ENCODE results near the gene CTSO.
"Not testable (repeated sequence)": the region's sequence is repeated elsewhere in the genome, so short reads cannot be mapped to it uniquely, and the experiment has no call there.

Gene CTSO

DNA sequence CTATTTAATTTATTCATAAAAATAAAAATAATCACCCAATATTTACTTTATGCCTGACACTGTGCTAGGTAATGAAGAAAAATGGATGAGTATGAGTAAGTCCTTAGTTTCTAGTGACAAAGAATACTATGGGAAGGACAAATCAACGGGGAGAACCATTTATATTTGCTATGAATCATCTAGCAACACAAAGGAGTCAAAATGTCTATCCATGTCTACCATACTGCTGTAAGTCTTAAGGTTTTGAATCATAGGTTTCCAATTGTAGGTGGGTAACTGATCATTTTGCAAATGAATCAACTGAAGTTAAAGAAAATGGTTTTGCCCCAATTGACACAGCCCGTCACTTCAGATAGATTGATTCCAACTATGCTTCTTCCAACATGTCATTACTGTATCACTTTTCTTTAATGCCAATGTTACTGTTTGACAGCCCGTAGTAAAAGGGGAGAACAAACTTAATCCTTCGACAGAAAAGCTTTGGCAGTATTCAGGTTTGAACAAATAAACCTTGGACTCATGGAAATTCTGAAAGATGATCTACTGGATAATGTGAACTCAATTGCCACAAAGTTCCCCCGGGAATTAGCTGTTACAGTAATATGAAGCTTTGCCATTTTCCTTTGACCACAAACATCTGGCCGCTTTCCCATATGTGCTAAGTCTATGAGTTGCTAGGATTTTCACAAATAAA lies 47.0 kb downstream of the CTSO start:
- no peak for DNase-seq (ENCODE audit: low read depth)

DNA sequence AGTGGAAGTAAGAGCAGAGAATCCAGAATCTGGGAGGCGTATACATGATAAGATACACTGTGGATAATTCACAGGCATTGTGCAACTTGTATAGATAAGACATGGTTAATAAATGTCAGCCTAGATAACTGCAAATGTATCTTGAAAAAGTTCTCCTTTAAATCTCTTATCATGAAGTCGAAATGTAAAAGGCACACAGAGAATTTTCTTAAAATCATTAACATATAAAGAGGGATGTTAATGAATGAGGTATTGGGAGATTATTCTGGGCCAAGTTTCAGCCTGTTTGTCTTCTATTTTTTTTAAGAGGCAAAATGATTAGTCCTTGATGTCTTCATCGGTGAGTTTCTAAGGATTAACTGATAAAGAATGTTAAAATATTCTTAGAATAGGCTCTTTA lies 49.3 kb downstream of the CTSO start:
- no peak for DNase-seq (ENCODE audit: low read depth)

DNA sequence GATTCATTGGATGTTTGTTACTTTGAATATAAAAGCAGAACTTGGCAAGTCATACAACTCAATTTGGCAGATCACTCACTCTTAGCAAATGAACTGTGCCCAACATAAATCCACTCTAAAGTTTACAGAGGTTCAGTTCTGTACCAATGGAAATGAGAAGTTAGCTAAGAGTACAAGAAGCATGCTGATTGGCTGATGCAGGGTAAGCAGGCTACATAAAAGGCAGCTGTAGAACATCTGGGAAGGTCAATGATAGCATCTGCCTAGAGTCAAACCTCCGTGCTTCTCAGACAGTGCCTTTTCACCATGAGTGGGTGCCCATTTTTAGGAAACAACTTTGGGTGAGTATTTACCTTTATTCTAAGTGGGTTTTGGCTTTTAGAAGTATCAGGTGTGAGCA lies 50.2 kb downstream of the CTSO start, which contains the start of gene TDO2:
Gene TDO2 (plus strand): TSS at position 244 of the 400 bp plus-strand sequence. CDS start 63 bp downstream, at position 307.
- DNase-seq (ENCODE audit: low read depth): no peak

DNA sequence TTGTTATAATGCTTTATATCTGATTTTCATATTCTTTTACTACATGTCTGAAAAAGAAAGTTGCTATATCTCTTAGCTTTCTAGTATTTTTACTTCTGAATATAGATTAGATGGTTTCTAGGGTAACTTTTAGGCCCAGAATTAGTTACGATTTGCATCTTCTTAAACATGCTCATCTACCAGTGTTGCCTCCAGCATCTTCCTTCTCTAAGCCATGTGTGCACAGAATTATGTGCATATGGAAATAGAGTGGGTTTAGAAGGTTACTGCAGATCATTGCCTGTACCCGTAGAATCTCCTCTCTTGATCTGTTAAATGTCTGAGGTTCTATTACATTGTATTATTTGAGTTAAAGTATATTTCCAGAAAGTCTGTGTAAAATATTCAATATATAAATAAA lies 52.7 kb downstream of the CTSO start:
- DNase-seq (ENCODE audit: low read depth): no peak

DNA sequence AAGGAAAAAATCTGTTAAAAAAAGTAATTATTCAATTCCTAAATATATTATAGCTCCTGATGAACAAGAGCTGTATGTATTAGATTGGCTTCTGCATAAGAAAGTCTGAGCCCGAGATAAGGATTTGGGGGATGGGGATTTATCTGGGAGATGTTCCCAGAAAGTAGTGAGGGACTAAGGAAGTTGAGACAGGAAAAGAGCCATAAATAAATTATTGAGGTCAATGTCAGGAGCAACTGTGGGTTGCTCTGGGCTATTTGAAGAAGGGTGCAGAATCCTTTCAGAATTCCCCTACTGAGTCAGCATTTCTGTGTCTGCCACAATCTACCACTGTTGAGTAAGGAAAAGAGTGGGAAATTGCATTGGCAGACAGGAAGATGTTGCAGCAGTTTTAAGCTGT lies 53.3 kb downstream of the CTSO start:
- no peak for DNase-seq (ENCODE audit: low read depth)

DNA sequence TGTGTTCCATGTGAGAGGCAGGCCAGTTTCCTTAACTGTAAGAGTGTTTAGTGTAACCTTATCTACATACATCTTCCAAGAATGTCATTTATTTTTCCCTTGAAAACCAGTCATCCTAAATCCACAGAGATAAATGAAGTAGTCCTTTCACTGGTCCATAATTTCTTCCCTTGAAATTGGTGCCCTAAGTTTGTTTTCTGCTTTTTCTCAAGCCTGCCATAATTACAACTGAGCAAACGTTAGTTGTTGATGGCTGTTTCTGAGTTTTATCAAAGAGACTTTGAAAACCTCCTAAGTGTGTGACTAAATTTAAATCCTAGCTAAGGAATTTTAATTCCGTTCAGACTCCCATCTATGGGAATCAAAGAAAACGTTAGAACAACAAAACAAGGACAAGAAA lies 53.8 kb downstream of the CTSO start:
- DNase-seq (ENCODE audit: low read depth): no peak

DNA sequence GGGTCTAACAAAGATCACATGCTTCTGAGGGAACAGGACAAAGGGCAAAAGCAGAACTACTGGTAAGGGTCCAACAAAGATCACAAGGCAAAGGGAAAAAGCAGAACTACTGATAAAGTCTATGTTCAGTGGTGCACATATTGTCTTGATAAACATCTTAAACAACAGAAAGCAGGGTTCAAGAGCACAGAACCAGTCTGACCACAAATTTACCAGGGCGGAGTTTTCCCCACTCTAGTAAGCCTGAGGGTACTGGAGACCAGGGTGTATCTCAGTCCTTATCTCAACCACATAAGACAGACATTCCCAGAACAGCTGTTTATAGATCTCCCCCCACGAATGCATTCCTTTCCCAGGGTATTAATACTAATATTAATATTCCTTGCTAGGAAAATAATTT lies 55.3 kb downstream of the CTSO start:
- DNase-seq (ENCODE audit: low read depth): not testable (repeated sequence)

DNA sequence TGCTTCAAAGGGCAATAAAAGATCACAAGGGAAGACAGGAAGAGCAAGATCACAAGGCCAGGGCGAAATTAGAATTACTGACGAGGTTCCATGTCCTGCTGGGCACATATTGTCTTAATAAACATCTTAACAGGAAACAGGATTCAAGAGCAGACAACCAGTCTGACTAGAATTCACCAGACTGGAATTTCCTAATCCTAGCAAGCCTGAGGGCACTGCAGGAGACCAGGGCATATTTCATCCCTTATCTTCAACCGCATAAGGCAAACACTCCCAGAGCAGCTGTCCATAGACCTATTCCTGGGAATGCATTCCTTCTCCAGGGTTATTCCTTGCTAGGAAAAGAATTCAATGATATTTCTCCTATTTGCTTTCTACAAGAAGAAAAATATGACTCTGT lies 62.6 kb downstream of the CTSO start:
- no peak for DNase-seq (ENCODE audit: low read depth)

DNA sequence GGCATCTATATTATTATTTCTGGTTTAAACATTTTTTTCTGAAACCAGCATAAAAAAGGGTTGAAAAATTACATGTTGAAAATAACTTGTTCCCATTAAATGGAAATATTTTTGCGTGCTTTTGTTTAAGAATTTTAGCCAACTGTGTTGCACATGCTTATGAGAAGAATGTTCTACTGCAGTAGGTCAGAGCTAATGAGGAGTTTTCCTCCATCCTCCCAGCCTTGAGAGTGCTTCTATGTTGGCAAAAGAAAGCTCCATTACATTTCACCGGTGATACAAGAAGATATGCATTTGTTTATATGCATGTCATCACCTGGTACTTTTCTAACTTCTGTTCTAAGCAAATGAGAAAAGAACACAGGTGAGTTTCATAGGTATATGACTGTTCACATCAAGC lies 63.7 kb downstream of the CTSO start:
- no peak for DNase-seq (ENCODE audit: low read depth)

DNA sequence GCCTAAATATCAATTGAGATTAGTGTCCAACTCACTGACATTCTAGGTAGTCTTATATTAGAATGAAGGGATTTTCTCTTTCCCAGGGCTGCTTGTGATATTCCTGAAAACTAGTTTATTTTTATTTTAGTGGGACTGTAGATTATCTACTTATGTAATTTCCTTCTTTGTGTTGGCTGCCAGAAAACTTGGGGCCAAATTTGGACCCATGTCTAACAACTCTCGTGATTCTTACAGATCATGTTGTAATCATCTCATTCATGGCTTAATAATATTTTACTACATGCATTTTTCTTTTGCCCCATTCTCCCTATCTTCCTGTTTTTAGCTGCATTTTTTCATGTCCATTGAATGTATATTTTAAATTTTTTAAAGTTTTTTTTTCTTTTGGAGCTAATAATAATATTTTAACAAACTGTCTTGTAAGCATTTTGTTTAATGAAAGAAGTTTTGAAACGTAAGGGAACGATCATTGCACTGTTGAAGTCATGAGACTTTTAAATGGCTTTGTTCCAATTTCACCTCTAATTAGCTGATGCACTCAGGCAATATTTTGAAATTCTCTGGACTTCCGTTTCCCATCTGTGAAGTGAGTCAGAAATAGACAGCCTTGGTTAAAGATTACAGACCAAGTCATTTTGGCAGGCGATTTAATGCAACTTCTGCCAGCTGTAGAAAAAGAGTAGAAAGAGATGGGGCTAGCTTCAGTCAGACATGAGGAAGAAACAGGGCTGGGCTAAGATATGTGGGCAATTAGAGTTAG lies 64.5 kb downstream of the CTSO start:
- no peak for DNase-seq (ENCODE audit: low read depth)

DNA sequence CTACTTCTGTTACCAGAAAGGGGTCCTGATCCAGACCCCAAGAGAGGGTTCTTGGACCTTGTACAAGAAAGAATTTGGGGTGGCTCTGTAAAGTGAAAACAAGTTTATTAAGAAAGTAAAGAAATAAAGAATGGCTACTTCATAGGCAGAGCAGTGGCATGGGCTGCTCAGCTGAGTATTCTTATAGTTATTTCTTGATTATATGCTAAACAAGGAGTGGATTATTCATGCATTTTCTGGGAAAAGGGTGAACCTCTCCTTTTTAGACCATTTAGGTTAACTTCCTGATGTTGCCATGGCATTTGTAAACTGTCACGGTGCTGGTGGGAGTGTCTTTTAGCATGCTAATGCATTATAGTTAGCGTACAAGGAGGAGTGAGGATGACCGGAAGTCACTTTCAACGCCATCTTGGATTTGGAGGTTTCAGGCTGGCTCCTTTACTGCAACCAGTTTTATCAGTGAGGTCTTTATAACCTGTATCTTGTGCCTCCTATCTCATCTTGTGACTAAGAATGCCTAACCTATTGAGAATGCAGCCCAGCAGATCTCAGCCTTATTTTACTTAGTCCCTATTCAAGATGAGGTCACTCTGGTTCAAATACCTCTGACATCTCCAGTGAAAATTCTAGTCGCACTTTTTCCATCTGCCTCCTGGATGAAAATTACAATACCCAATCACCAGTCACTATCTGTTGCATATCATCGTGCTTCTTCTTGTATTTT lies 65.7 kb downstream of the CTSO start:
- no peak for DNase-seq (ENCODE audit: low read depth)

DNA sequence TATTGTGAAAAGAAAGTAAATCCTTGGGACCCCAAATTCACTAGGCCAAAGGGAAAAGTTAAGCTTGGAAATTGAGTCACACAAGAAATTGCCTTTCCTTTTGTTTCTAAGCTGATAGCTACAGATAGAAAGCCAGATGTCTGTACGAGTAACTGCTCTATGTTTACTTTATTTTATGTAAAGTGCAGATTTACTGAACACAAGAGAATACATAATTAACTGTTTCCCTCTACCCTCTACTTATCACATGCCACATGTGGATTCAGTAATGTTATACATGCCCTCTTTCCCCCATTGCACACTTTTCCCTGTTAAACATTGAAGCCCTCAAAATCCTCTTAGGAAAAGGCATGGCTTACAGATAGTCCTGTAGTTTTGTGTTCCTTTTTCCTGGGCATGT lies 66.6 kb downstream of the CTSO start:
- DNase-seq (ENCODE audit: low read depth): no peak

DNA sequence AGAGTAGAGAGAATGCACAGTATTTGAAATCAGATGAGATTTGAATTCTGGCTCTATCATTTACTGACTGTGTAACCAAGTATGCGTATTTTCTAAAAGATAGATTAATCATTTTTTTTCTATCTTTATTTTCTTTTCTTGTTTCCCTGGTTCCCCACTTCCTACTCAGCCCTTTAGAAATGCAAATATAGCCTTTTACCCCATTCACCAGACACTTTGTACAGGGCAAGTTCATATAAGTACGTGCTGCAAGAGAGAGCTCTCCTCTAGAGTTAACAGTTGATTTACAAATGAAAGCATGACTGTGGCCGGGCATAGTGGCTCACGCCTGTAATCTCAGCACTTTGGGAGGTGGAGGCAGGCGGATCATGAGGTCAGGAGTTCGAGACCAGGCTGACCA lies 68.0 kb downstream of the CTSO start:
- DNase-seq (ENCODE audit: low read depth): no peak

DNA sequence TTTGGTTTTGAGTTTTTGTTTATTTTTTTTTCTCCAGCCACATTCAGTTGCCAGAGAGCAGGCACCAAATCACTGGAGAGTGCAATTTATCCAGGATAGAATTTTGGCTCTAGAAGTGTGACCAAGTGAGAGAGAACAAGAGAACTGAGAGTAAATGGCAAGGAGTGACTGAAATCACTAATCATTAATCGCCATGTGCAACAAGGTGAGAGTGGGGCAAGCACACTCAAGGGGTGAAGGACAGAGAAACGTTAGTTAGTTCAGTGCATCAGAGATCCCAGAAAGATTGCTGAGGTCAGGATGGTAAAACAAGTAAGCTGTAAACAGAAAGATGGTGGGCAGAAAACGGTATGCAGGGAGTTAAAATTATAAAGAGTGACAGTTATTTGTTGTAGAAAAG lies 69.8 kb downstream of the CTSO start:
- DNase-seq (ENCODE audit: low read depth): no peak

DNA sequence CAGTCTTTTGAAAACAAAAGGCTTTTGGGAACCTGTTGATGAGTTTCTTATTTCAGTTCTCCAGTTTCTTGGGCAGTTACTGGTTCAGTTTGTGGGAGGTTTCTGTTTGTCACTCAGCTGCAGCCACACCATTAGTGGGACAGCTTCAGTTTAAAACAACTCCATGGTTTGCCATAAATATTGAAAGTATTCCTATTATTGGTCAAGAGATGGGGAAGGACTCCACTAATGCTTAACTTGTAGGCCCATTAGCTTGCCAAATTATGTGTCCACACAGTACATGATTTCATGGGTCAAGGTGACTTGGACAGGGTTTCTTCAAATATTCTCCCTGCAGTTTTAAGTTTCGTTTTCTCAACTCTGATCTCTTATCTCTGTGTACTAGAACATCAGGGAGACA lies 72.1 kb downstream of the CTSO start:
- DNase-seq (ENCODE audit: low read depth): no peak

DNA sequence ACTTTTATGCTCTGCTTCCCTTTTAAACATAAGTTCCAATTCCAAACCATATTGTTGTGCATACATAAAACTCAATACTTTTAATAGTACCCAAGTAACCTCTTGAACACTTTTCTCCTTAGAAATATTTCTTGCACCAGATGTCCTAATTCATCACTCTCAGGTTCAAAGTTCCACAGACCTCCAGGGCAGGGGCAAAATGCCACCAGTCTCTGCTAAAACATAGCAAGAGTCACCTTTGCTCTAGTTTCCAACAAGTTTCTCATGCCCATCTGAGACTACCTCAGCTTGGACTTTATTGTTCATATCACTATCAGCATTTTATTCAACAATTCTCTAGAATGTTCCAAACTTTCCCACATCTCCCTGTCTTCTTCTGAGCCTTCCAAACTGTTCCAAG lies 73.9 kb downstream of the CTSO start:
- no peak for DNase-seq (ENCODE audit: low read depth)

DNA sequence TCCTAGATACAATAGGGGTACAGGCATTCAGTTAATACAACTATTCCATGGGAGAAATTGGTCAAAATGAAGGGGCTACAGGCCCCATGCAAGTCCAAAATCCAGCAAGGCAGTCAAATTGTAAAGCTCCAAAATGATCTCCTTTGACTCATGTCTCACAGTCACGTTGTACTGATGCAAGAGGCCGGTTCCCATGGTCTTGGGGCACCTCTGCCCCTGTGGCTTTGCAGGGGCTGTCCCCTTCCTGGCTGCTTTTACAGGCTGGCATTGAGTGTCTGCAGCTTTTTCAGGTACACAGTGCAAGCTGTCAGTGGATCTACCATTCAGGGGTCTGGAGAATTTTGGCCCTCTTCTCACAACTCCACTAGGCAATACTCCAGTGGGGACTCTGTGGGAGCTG lies 75.1 kb downstream of the CTSO start:
- DNase-seq (ENCODE audit: low read depth): no peak

DNA sequence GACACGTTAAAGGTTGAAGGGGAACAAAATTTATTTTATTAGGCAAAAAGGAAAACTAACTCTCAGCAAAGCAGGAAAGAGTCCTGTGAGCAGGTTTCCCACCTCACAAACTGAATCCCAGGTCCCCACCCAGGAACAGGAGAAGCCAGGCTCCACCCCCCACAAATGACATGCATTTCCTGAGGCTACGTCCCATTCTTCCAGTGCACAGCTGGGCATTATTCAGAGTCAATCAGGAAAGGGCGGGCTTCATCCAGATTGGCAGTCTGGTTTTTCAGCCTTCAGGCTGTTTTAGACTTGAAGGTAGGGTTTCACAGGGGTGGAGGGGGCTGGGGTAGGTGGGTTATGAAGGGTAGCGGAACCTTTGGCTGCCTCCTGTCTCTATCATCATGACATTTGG lies 75.7 kb downstream of the CTSO start:
- no peak for DNase-seq (ENCODE audit: low read depth)

DNA sequence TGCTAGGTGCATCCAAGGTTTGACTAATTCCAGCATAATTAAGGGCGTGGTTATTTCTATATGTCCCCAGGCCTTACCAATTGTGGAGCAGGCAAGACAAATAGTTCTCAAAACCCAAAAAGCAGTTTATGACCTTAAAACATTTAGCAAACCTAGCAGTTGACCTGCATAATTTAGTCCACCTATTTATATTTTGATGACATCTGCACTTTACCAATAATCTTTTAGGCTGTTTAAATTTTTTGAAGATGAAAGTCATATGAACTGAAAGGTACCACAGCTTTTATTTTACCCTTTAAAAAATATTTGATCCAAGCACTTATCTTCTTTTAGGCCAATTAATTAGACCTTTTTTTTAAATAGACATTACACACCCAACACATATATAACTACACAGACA lies 77.8 kb downstream of the CTSO start:
- DNase-seq (ENCODE audit: low read depth): no peak
